GM19240 (cell line): Measurements from ENCODE around the gene SMAD5.

ENCODE experiments used
- DNase-seq: peaks from one replicate; pipeline ENCODE4 v3.0.0; 2011; ENCODE audit warnings: low spot score; ENCODE audit not compliant: insufficient read length

The SMAD5 gene

DNA sequence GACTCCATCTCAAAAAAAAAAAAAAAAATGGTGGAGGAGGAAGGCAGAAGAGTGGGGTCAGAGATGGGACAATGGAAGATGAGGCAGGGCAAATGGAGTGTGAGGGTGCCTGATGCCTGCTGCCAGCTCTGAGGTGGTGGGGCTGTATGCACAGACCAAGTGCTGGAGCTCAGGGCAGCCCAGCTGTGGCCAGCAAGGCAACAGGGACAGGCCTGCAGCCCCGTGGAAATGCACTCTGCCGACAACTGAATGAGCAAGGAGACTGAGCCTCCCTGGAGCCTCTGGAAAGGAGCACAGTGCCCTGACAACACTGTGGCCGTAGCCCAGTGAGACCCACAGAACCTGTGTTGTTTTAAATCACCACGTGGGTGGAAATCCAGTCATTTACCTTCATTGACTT, 83.2 kb downstream of the SMAD5 start:
- no peak for DNase-seq

DNA sequence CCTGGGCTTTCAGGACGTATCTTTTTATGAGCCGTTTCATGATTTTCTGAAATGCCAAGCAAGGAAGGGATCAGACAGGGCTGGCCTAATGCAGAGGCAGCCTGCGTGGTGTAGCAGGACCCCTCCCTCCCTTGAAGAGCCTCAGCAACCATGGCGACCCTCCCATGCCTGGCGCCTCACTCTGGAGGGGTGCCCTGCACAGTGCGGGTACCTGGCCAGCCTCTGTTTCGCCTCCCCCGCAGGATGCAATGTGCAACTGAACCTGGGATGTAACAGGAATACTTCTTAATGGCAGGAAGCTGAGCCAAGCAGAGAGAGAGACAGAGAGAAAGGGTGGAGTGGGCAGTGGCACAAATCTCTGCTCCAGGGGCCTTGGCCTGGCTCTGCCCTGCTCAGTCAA, 83.6 kb downstream of the SMAD5 start:
- no peak for DNase-seq

DNA sequence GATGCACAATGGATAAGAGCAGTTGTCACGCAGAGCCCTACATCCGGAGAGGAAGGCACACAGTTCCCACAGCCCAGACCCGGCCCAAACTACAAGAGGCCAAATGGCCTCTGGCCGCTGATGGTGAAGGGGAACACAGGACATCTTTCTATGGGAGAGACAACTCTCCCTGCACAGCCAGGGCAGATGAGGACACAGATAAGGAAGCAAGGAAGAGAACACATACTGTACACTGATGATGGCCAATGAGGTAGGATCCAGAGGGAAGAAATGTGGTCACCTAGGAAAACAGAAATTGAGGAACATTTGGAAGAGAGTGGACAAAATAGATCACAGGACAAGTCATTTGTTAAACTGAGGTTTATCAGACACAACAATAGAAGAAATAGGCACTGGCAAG, 88.7 kb downstream of the SMAD5 start:
- DNase-seq = no peak

DNA sequence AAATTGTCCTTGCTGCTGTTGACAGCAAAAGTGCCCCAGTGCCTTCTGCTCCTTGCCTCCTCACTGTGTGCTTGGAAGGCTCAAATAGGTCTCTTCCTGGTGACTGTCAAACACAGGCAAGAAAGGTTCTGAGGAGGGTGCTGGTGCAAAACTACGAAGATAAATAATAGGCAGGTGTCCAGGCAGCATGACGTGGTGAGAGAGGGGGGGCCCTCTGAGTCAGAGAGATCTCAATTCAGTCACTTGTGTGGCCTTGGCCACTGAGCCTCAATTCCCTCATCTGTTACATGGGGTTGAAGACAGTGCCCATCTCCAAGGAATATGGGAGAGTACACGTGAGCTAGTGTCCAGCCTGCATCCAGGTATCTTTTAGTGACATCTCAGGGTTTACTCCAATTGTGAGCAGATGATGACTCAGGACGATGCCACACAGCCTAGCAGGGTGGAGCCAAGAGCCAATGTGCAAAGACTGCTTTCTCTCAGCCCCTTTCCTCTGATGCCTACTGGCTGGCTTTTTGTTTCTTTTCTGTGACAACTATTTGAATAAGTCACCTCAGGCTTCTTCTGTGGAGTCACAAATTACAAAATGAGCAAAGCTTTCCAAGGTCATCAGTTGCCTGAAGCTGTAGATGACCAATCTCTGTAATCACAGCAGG, 90.1 kb downstream of the SMAD5 start:
- no peak for DNase-seq

DNA sequence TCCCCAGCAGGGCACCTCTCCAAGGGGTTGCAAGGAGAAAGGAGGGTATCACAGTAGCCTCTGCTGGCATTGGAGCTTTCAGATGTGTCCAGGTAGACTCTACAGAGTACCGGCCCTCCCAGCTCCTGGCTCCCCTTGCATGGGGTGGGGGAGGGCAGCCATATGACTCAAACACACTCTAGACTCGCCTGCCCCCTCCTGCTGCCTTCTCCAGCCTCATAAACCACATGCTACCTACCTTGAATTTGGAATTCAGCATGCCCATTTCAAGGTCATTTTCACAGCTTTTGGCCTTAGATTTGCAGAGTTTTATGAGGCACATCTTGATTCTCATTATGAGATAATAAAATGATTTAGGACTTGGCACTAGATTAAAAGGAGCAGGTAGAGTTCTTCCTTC, 93.2 kb downstream of the SMAD5 start:
- DNase-seq = no peak

DNA sequence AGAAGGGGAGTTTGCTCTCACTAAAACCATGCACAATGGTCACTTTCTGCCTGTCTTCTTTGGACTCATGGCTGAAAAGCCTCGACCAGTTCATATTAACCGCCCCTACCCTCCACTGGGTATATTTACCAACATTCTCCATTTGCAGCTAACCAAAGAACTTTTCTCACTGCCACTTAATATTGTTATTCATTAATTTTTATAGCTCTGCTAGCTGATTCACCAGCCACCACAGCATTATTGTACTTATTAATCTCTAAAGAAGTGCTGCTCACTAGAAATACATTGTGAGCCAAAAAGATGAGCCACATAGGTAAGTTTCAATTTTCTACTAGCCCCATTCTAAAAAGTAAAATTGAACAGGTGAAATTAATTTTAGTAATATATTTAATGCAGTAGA, 93.8 kb downstream of the SMAD5 start:
- no peak for DNase-seq

DNA sequence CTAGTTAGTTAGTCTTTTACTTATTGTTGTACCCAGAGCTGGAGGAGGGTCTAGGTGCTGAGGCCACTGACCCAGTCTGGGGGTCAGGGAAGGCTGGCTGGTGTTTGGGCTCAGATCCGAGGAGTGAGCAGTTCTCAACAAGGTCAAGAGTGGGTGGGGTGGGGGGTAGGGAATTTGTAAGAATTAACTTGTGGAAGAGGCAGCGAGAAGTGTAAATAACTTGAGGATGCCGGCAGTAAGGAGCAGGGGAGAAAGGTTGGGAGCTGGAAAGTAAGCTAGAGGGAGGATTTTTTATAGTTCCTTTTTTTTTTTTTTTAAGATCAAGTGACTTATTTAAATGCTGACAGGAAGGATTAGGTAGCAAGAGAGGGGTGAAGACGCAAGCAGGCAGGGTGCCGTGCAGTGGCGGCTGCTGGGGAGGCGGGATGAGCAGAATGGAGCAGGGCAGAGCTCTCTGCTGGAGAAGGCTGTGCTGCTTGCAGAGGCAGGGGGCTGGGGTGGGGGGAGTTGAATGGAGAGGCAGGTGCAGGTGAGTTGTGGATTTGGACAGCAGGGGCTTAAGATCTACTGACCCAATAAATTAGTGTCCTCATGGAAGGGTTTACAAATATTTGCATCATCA, 95.6 kb downstream of the SMAD5 start:
- DNase-seq = no peak

DNA sequence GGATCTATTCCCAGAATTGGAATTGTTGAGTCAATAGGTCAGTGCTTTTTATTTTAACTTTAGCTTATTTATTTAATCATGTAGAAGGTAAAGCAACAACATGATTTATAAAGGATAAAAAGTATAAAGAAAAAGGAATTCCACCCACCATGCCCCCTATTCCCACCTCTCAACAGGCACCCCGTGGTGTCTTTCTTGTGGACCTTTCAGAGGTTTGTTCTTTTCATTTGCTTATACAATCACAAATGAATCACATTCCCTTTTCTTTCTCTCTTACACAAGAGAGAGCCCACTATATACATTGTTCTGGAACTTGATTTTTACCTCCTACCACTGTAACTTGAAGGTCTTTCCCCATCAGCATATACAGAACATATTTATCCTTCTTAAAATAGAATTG, 97.5 kb downstream of the SMAD5 start:
- DNase-seq = no peak

DNA sequence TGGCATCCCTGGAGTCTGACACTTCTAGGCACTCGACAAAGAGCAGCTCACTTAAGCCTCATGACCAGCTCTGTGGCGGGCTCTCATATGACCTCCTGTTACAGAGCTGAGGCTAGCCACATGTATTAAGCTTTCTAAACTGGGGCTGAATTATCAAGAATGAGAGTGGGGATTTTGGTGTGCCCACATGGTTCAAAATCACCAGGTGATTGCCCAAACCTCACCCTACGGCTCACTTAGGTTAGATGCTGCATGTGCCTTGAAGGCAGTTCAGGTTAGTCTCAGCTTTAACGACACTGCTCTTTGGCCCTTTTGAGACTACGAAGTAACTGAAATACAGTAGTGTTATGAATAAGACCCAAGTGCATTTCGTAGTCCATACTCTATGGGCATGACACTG, 99.7 kb downstream of the SMAD5 start:
- no peak for DNase-seq
